Camera-type eye (tissue), 1 donor: ENCODE data around the gene NACAD. TPM values are rescaled to one million over a fixed set of nuclear protein-coding genes. Genes with fewer than 3 reads are reported as not detected.

Experiments used
- total RNA-seq: library from RNA; depleted of rRNA; stranded (reverse); fragments of >200 nt; gene quantifications from one replicate; pipeline ENCODE4 v1.2.3, GENCODE V29; 2014

The NACAD gene
- 8.9 TPM for total RNA-seq

GRCh38 chr7:45088821-45089340 is at the start of gene NACAD:
Gene NACAD, minus strand, starts transcription at chr7:45088969. Its CDS starts 75 bp downstream, at chr7:45088894.

GRCh38 chr7:45111298-45112223 is 22.8 kb upstream of the NACAD start, which contains the start of gene TBRG4:
Gene TBRG4, minus strand, starts transcription at chr7:45111697. Its CDS starts 2,460 bp downstream, at chr7:45109237.

Other genes starting within 250 kb of the NACAD start
- gene H2AZ2, start 240.9 kb downstream of the NACAD start, total RNA-seq, result 221 TPM
- 49.4 TPM for gene PURB, start 203.4 kb downstream of the NACAD start, total RNA-seq
- 1.0 TPM for gene MYO1G, start 110.0 kb downstream of the NACAD start, total RNA-seq
- 30.6 TPM for gene CCM2, start 88.8 kb downstream of the NACAD start, total RNA-seq
- 47.3 TPM for gene TBRG4, start 22.7 kb upstream of the NACAD start, total RNA-seq
- 18.1 TPM for gene RAMP3, start 68.8 kb upstream of the NACAD start, total RNA-seq